ENCODE data around the gene BCL2L14. TPM values are rescaled to one million over a fixed set of nuclear protein-coding genes. Genes with fewer than 3 reads are reported as not detected.

The BCL2L14 gene, protein sequence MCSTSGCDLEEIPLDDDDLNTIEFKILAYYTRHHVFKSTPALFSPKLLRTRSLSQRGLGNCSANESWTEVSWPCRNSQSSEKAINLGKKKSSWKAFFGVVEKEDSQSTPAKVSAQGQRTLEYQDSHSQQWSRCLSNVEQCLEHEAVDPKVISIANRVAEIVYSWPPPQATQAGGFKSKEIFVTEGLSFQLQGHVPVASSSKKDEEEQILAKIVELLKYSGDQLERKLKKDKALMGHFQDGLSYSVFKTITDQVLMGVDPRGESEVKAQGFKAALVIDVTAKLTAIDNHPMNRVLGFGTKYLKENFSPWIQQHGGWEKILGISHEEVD
- polyA plus RNA-seq (ENCODE audit: insufficient read length in 12 of 12) = under 1 TPM in 9 of 12 donors, not detected in 3; 0.09 to 0.74 (median 0.23) TPM
- long read RNA-seq, donor 1, partial matches to known transcripts = 0 of 3 reads
- long read RNA-seq, donor 1, other reads (novel, unspliced or antisense) = 0 of 3 reads
- long read RNA-seq, donor 2 = 0 reads
- long read RNA-seq, donor 3 = 0 reads
- long read RNA-seq, donor 4 = 0 reads
- long read RNA-seq, donor 5 = 0 reads
- long read RNA-seq, donor 6 = 0 reads
- long read RNA-seq, donor 7 = 0 reads
- long read RNA-seq, donor 8, partial matches to known transcripts = 10 of 10 reads
- long read RNA-seq, donor 8, other reads (novel, unspliced or antisense) = 0 of 10 reads
- long read RNA-seq, donor 9 = 0 reads
- long read RNA-seq, donor 10 = 0 reads
- long read RNA-seq, donor 11, partial matches to known transcripts = 5 of 5 reads
- long read RNA-seq, donor 11, other reads (novel, unspliced or antisense) = 0 of 5 reads

DNA sequence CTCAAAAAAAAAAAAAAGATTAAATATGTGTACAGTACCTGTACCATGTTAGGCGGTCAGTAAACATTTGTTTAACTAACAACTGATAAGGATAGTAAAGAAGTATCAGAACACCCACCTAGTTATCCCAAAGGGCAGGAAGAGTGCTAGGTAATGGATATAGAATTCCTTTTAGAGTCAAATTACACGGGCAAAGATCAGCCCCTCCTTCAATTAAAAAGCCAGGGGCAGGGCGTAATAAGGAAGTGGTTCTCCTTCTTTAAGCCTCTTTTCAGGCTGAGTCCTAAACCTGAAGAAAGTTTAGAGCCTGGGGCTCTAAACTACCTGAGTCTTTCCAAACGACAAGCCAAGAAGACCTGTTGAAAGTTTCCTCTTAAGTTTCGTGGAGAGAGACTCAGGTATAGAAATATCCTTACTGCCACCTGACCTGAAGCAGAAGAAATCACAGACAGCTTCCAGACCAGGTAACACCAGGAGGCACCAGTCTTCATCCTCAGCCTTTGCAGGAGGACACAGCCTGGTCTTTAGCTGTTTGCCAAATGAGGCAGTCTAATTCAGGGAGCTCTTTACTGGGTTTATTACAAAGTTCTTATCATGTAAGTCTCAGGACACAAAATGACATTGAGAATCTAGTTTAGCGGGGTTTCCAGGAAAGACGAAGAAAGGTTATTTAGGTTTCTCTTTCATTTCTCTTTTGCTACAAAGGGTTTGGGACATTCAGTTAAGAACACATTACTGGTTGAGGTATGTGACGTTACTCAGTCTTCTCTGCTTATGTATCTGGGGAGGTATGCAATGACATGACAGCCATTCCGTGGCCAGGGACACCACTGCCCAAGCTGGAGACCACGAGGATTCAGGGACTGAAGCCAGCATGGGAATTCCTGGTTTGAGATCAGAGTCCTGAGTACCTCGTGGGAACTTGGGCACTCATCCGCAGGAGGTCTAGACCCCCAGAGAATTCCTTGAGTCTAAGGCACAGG lies at the start of gene BCL2L14:
Gene BCL2L14, plus strand, starts transcription at position 266 of the 983 bp plus-strand sequence. CDS start 8,367 bp downstream, outside the sequence.
- DNase-seq = no peak

DNA sequence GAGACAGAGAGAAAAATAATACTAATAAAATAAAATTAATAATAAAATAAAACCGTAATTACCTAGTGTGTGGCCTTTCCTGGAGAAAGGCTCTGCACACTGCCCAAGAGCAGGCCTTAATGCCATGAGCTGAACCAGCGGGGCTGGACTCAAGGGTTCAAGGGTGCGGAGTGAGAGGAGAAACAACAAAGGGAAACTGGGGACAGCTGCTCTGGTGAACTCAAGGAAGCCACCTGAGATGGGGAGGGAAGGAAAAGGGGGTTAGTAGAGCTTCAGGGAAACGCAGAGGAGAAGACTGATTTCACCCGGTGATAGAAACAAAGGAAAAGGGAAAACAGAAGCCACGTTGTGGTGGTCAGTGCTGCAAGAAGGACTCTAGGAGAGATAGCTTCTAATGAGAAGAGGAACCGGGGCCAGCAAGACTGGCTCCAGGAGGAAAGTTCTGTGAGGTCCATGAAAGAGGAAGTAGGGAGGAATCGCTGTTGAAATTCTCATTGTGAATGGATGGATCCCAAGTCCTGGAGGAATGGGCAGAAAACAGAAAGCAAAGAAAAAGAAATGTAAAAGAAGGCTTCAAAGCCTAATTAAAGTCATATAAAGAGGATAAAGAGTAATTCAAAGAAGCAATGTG lies 48.3 kb upstream of the BCL2L14 start:
- DNase-seq = no peak

DNA sequence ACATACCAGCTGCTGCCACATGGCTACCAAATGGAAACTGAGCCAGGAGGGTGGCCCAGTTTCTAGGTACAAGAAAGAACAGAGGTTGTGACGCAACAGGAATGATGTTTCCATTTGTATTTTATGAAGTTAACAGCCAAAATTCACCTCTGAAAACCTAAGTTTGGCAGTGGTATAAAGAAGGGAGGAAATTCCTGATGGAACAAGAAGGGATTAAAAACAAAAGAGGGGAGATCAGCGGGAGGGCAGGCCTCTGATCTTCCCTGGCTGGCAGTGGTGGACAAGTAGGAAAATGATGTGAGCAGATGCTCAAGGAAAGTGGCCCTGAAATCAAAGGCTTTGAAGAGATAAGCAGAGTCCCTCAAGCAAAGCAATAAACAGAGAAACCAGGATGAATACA lies 47.3 kb upstream of the BCL2L14 start:
- DNase-seq = no peak

DNA sequence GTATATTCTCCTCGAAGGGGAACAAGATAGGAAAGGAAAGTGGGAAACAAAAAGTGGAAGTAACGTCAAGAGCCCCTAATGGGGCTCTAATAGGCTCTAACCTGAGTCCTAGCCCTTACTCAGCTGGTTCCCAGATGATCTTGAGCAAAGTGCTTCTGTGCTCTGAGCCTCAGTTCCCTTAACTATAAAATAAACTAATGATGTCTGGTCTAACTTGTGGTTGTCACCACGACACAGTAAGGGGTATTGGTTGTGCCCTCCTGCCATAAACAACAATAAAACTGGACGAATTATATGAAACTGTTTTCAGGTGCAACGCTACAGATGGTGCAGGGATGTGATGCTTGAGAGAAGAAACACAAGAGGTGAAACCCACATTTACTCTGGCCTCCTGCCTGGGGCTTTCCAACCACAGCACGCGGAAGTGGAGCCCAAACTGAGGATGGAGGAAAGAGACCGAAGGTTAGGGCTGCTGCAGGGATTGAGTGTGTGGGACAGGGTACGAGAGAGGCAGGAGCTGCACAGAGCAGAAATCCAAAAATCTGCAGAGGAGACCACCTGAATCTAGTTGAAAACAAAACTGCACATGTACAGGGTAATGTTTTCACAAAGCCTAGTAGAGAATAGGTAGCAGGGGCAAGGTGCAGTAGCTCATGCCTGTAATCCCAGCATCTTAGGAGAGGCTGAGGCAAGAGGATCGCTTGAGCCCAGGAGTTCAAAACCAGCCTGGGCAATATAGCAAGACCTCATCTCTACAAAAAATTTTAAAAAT lies 45.6 kb upstream of the BCL2L14 start:
- DNase-seq = no peak

DNA sequence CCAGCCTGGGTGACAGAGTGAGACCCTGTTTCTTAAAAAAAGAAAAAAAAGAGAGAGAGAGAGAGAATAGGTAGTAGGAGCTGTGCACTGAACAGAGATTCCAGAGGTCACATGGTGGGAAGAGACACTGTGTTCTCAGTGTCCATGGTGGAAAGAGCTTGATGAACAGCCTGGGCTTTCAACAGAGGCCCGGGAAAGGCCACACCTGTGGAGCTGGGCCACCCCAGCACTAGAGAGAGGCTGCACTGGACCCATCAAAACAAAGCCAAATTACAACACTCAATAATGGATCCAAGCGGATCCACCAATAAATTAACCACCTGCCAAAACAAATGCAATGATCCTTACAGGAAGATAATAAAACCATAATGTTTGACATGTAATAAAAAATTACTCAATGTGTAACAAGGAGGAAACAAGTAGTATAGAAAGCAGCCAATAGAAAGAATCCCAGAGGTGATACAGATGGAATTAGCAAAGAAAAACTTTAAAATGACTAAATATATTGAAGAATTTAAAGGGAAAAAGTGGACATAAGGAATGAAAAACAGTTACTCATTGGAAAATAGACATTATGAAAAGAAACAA lies 44.8 kb upstream of the BCL2L14 start:
- DNase-seq = no peak

DNA sequence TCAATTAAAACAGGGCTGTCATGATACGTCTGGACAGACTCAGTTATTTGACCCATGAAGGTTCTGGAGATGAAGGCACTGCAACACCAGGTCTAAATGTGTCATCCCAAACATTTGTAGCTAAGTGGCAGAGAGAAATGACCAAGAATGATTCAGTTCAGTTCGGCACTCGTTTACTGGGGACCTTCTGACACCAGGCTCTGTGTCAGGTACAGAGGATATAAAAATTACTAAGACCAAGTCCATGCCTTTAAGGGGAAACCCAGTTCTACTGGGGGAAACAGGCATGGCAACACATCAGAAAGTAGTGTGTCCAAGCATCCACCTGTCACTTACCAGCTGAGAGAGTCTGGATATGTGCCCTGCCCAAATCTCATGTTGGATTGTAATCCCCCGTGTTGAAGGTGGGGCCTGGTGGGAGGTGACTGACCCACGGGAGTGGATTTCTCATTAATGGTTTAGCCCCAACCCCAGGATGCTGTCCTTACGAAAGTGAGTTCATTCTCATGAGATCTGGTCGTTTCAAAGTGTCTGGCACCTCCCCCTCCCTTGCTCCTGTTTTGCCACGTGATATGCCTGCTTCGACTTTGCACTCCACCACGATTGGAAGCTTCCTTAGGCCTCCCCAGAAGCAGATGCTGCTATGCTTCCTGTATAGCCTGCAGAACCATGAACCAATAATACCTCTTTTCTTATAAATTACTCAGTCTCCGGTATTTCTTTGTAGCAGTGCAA lies 41.9 kb upstream of the BCL2L14 start:
- no peak for DNase-seq

DNA sequence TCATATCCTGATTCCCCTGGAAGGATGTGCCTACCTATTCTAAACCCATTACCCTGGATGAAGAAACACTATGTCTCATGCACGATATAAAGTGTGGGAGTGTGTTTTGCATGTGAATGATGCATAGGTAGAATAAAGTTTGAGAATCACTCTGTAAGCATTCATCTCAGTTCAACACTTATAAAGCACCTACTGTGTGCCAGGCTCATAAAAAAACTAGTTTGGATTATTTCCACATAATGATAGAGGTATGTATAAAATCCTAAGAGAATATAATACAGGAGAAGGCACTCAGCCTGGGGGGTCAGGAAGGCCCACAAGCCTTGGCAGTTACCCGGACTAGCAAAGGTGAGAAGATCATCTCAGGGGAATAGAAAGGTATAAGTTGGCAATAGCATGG lies 41.1 kb upstream of the BCL2L14 start:
- no peak for DNase-seq

DNA sequence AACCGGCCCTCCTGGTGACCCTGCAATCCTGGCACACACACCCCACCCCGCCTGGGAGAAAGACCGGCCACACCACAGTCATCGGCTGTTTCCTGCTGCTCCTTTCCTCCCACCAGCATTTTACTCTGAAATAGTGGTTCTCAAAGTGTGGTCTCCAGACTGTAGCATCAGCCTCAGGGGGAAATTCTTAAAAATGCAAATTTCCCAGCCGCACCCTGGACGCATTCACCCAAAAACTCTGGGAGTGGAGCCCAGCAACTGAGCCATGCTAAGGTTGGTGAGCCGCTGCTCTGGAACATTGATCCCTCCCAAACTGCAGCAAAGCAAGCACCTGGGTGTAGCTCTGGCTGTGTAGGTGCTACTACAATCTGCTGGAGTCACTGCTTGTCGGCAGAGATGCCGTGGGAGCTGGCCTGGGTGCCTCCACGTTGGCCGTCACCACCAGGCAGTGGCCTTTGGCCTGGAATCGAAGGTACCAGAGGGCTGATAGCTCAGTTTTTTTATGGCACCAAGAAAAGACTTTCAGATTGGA lies 38.4 kb upstream of the BCL2L14 start:
- no peak for DNase-seq

DNA sequence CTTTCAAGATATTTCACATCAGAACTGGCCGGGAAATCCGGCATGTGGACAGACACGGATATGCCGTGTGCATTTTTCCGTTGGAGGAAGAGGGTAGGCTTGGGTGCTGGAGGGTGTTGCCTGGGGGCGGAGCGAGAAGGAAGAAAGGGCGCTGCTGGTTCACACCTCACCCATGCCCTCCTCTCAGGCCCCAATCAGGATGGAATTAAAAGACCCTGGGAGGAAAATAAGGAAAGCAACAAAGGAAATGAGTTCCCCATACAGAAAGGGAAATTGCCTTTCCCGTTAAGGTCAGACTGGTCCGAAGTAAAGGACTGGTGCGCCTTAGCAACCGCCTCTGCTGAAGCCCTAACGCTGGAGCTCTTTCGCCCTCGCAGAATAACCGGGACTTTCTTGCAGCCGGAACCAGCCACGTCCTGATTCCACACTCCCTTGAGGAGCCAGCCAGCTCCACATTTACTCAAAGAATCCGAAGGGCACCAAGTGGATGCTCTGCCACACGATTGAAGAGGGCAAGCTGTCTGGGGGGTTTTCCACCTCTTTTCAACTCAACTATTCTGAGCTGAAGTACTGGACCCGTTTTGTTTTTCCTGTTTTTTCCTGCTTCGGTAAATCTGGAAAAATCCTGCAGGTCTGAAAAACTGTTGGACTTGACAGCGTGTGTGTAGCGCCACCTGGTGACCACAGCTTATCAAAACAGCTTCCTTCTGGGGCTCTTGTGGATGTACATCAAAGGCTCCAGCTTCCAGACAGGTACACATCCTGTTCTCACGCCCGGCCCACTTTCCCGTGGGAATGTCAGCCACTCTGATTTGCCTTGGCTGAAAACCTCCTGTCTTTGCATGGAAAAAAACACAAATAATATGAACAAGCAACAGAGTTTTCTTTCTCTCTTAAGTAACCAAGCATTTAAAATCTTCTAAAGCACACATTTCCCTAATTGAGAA lies 37.6 kb upstream of the BCL2L14 start:
- DNase-seq = peak; percentile 88

DNA sequence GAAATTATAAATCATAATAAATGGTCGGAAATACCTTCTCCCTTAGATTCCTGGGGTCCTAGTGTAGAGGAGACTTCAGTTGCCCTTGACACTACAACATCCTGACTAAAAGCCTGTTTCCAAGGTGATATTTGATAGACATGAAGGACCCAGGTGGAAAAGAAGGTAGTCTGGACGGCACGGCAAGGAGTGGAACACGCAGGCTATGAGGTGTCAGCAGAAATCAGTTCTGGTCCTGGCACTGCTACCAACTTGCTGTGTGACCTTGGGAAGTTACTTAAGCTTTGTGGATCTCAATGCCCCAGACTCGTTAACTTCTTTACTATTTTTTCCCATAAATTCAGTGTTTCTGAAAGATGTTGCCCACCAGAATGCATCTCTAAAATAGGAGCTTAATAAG lies 36.9 kb upstream of the BCL2L14 start:
- DNase-seq = no peak

DNA sequence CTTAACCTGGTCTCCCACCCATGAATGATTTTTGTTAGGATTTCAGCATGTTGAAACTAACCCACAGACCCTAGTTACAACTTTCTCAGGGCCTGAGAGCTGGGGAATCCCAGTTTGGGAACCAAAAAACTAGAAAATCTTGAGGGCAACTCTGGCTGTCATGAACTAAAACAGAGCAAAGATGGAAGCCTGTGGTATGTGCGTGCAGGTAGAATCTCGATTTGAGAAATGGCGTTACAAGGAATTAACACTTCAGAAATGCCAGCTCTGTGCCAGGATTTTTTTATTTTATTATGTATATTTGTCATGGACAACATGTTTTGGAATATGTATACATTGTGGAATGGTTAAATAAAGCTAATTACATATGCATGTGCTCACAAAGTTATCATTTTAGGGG lies 36.4 kb upstream of the BCL2L14 start:
- no peak for DNase-seq

DNA sequence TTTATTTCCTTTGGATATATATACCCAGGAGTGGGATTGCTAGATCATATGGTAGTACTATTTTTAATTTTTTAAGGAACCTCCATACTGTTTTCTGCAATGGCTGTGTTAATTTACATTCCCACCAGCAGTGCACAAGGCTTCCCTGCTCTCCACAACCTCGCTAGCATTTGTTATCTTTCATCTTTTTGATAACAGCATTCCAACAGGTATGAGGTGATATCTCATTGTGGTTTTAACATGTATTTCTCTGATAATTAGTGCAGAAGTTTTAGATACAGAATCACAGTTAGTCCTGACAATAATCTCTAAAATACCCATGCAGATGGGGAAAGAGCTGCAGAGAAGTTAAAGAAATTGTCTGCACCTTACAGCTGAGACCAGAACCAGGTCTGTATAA lies 35.5 kb upstream of the BCL2L14 start:
- DNase-seq = no peak

DNA sequence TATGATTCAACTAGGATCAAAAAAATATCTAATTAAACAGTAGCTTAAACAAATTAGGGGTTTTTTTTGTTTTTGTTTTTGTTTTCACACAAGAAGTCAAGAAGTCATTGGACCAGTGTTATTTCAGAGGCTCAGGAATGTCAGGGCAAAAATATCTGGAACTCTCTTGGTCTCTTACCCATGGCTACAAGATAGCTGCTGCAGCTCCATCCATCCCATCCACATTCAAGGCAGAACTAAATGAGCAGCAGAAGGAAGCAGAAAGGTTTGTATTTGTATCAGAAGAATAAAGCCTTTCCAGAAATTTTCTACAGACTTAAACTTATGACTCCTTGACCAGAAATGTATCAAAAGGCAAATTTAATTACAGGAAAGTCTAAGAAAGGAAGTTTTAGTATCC lies 33.8 kb upstream of the BCL2L14 start:
- no peak for DNase-seq

DNA sequence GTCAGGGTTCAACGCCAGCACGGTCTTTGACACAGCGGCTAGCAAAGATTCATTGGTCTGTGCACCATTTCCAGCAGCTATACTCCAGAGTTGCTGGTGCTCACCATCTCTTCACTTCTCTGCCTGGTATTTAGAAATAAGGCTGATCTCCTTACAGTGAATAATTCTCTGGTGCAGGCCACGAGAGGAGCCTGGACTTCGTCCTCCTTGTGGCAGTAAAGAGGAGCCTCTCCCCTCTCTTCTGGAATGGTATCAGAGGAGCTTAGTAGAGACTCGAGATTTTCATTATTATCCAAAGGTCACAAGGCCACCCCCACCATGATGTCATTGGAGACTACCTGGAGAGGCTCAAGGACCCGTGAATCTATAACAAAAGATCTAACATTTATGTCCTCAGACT lies 30.8 kb upstream of the BCL2L14 start:
- no peak for DNase-seq

DNA sequence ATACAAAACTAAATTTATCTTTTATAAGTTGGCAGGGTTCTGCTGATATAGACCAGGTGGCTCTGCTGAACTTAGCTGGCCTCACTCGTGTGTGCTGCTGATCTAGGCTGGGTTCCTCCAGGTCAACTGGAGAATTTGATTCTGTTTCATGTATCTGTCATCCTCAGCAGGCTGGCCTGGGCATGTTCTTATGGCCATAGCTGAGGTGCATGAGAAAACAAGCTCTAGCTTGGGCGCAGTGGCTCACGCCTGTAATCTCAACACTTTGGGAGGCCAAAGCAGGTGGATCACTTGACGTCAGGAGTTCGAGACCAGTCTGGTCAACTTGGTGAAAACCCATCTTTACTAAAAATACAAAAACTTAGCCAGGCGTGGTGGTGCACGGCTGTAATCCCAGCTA lies 24.3 kb upstream of the BCL2L14 start:
- no peak for DNase-seq

DNA sequence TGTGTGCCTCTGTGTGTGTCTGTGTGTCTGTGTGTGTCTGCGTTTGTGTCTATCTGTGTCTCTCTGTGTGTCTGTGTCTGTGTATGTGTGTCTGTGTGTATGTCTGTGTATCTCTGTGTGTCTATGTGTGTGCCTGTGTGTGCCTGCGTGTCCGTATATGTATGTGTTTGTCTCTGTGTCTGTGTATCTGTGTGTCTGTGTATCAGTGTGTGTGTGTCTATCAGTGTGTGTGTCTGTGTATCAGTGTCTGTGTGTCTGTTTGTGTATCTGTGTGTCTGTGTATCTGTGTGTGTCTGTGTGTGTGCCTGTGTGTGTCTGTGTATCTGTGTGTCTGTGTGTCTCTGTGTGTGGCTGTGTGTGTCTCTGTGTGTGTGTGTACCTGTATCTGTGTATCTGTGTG lies 23.1 kb upstream of the BCL2L14 start:
- DNase-seq = no peak

DNA sequence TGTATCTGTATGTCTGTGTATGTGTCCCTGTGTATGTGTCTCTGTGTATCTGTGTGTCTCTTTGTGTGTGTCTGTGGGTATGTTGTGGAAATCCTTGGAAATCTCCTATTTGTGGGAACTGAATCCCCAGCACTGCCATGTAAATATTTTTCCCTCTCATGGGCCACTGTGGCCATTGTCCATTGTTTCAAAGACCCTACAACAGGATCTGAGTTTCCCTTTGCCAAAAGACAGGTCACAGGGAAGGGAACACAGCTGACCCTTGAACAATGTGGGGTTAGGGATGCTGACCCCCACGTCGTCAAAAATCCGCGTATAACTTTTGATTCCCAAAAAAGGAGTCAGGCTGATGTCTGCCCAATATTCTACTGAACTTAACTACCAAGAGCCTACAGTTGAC lies 22.5 kb upstream of the BCL2L14 start:
- DNase-seq = no peak

DNA sequence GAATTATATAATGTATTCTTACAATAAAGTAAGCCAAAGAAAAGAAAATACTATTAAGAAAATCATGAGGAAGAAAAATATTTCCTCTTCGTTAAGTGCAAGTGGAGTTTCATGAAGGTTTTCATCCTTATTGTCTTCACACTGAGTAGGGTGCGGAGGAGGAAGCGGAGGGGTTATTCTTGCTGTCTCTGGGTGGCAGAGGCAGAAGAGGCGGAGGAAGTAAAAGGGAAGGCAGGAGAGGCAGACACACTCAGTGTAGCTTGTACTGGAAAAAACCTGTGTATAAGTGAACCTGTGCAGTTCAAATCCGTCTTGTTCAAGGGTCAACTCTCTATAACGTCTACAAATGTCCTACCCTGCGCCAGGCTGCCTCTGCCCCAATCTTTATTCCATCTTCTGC lies 22.0 kb upstream of the BCL2L14 start:
- no peak for DNase-seq

Measured in muscle of arm (tissue), 14 donors.